SK-N-SH treated with all-trans-retinoic acid at 6 μM for 48 hours (cell line): ENCODE data around the gene ARID1B.
"Not testable (repeated sequence)": the region's sequence is repeated elsewhere in the genome, so short reads cannot be mapped to it uniquely, and the experiment has no call there.

Experiments used
- ATAC-seq: fragments of 200-7000 bp; cut with Tn5 transposase; 3 replicates; pipeline ENCODE4 v1.9.1; 2020; ENCODE audit warnings: mild to moderate bottlenecking, moderate library complexity
- BACH2 ChIP-seq: fragments of 250-450 bp; sonication (Bioruptor Pico); IDR thresholded peaks from 2 replicates; pipeline ENCODE4 v1.9.0; 2021; ENCODE audit warnings: mild to moderate bottlenecking, borderline replicate concordance
- CREB5 ChIP-seq: fragments of 250-450 bp; sonication (Bioruptor Pico); IDR thresholded peaks from 2 replicates; pipeline ENCODE4 v1.5.1; 2020; ENCODE audit warnings: low read depth, mild to moderate bottlenecking, moderate library complexity
- CSRNP3 ChIP-seq: fragments of 250-450 bp; sonication (Bioruptor Pico); IDR thresholded peaks from 2 replicates; pipeline ENCODE4 v1.5.1; 2021; ENCODE audit warnings: mild to moderate bottlenecking, moderate library complexity
- ESRRG ChIP-seq: fragments of 250-450 bp; sonication (Bioruptor Pico); IDR thresholded peaks from 2 replicates; pipeline ENCODE4 v1.6.1; 2021; ENCODE audit warnings: mild to moderate bottlenecking
- GLIS3 ChIP-seq: fragments of 250-450 bp; sonication (Bioruptor Pico); IDR thresholded peaks from 2 replicates; pipeline ENCODE4 v1.5.0; 2020; ENCODE audit warnings: mild to moderate bottlenecking, moderate library complexity
- ISL1 ChIP-seq: fragments of 250-450 bp; sonication (Bioruptor Pico); IDR thresholded peaks from 2 replicates; pipeline ENCODE4 v2.1.2; 2022; ENCODE audit warnings: mild to moderate bottlenecking, moderate library complexity
- OSR1 ChIP-seq: fragments of 250-450 bp; sonication (Bioruptor Pico); IDR thresholded peaks from 2 replicates; pipeline ENCODE4 v1.8.0; 2022; ENCODE audit warnings: moderate library complexity, mild to moderate bottlenecking, inconsistent platforms
- PATZ1 ChIP-seq: fragments of 250-450 bp; sonication (Bioruptor Pico); IDR thresholded peaks from 2 replicates; pipeline ENCODE4 v1.8.0; 2020; ENCODE audit warnings: mild to moderate bottlenecking, moderate library complexity, borderline replicate concordance
- POU6F1 ChIP-seq: fragments of 250-450 bp; sonication (Bioruptor Pico); IDR thresholded peaks from 2 replicates; pipeline ENCODE4 v1.8.0; 2021; ENCODE audit warnings: low read depth, mild to moderate bottlenecking, moderate library complexity, borderline replicate concordance
- RARB ChIP-seq: fragments of 250-450 bp; sonication (Bioruptor Pico); IDR thresholded peaks from 2 replicates; pipeline ENCODE4 v1.8.0; 2021; ENCODE audit warnings: mild to moderate bottlenecking, moderate library complexity
- SNAI2 ChIP-seq: fragments of 250-450 bp; sonication (Bioruptor Pico); IDR thresholded peaks from 2 replicates; pipeline ENCODE4 v1.5.0; 2020; ENCODE audit warnings: mild to moderate bottlenecking, moderate library complexity
- TCF4 ChIP-seq: fragments of 250-450 bp; sonication (Bioruptor Pico); IDR thresholded peaks from 2 replicates; pipeline ENCODE4 v1.8.0; 2021; ENCODE audit warnings: mild to moderate bottlenecking, moderate library complexity, borderline replicate concordance
- TSHZ2 ChIP-seq: fragments of 250-450 bp; sonication (Bioruptor Pico); IDR thresholded peaks from 2 replicates; pipeline ENCODE4 v1.5.0; 2020; ENCODE audit warnings: mild to moderate bottlenecking, moderate library complexity
- ZC3H10 ChIP-seq: fragments of 250-450 bp; sonication (Bioruptor Pico); IDR thresholded peaks from 2 replicates; pipeline ENCODE4 v1.5.1; 2021; ENCODE audit warnings: mild to moderate bottlenecking, moderate library complexity
- ZNF565 ChIP-seq: fragments of 450-650 bp; formaldehyde crosslinking; conservative IDR thresholded peaks from 2 replicates; pipeline ENCODE4 v1.5.0; 2020; ENCODE audit warnings: low read depth, mild to moderate bottlenecking, moderate library complexity
- ZNF70 ChIP-seq: fragments of 450-650 bp; formaldehyde crosslinking; IDR thresholded peaks from 2 replicates; pipeline ENCODE4 v1.5.0; 2020; ENCODE audit warnings: mild to moderate bottlenecking, moderate library complexity

ARID1B gene

GRCh38 chr6:156980515-156980914 is 203.3 kb downstream of the ARID1B start:
- TF ChIP-seq SNAI2 (no peak), OSR1 (CRISPR knock-in tag) (no peak), TCF4 (no peak), CSRNP3 (CRISPR knock-in tag) (no peak)
- no peak for ATAC-seq

- TF ChIP-seq ZNF565 (no peak), SNAI2 (no peak), BACH2 (no peak), TSHZ2 (CRISPR knock-in tag) (no peak), ZC3H10 (CRISPR knock-in tag) (no peak), GLIS3 (CRISPR knock-in tag) (no peak), RARB (CRISPR knock-in tag) (no peak), ZNF70 (CRISPR knock-in tag) (no peak), POU6F1 (CRISPR knock-in tag) (no peak), TCF4 (no peak), CREB5 (CRISPR knock-in tag) (no peak), ESRRG (CRISPR knock-in tag) (no peak), PATZ1 (CRISPR knock-in tag) (no peak)
- TF ChIP-seq, all 23 proteins: peak for 0
- no peak for ATAC-seq
These were observed 203.8 kb downstream of the ARID1B start for GRCh38 chr6:156980948-156981347.

GRCh38 chr6:156982168-156982567 is 205.0 kb downstream of the ARID1B start:
- ATAC-seq, result no peak

GRCh38 chr6:156982864-156983263 is 205.7 kb downstream of the ARID1B start:
- ATAC-seq, result not testable (repeated sequence)

More at GRCh38 chr6:156982168-156982567, 205.0 kb downstream of the ARID1B start:
- TF ChIP-seq RARB (CRISPR knock-in tag) (no peak), ISL1 (CRISPR knock-in tag) (no peak), ZNF565 (no peak), PATZ1 (CRISPR knock-in tag) (no peak), TCF4 (no peak)
- TF ChIP-seq, all 23 proteins: peak for 0
